Thymus (tissue), 11 donors: Measurements from ENCODE around the gene SFMBT1. TPM values are rescaled to one million over a fixed set of nuclear protein-coding genes. Genes with fewer than 3 reads are reported as not detected.

ENCODE experiments used
- DNase-seq, 9 donors: peaks; one replicate each; pipeline ENCODE4 v3.0.0-alpha.2; 2013; ENCODE audit warnings: low spot score in 9 of 9, low read depth in 6 of 9, missing footprints in 1 of 9
- H3K27ac ChIP-seq, 2 donors: one replicate each; pipeline ENCODE4 v1.5.1; 2013; ENCODE audit warnings: control low read depth in 1 of 2, low read depth in 1 of 2, low read length in 1 of 2, mild to moderate bottlenecking in 1 of 2, moderate library complexity in 1 of 2
- H3K27me3 ChIP-seq, 2 donors: one replicate each; pipeline ENCODE4 v1.5.1; 2013; ENCODE audit warnings: low read length in 1 of 2; ENCODE audit not compliant: control insufficient read depth in 2 of 2, insufficient read depth in 1 of 2
- H3K36me3 ChIP-seq, 2 donors: one replicate each; pipeline ENCODE4 v1.5.1; 2013; ENCODE audit warnings: low read length in 1 of 2, mild to moderate bottlenecking in 1 of 2, moderate library complexity in 1 of 2; ENCODE audit not compliant: control insufficient read depth in 2 of 2, insufficient read depth in 2 of 2
- H3K4me1 ChIP-seq, 2 donors: one replicate each; pipeline ENCODE4 v1.5.1; 2013; ENCODE audit warnings: low read length in 2 of 2; ENCODE audit not compliant: control insufficient read depth in 2 of 2, insufficient read depth in 2 of 2
- H3K4me3 ChIP-seq, 2 donors: one replicate each; pipeline ENCODE4 v1.5.1; 2013; ENCODE audit warnings: low read length in 2 of 2, control low read depth in 1 of 2, mild to moderate bottlenecking in 1 of 2
- H3K9me3 ChIP-seq, 2 donors: one replicate each; pipeline ENCODE4 v1.5.1; 2013; ENCODE audit warnings: low read length in 1 of 2, mild to moderate bottlenecking in 1 of 2; ENCODE audit not compliant: control insufficient read depth in 2 of 2, insufficient read depth in 1 of 2
- WGBS: extraction: QIAGEN DNeasy Blood & Tissue Kit; methylation state at CpG from one replicate; pipeline ENCODE4 v1.1.7; 2013; 5-methylcytosine and 5-hydroxymethylcytosine counted together
- polyA plus RNA-seq: library from polyadenylated mRNA; stranded (reverse); fragments of 200-250 nt; gene quantifications from one replicate; pipeline ENCODE4 v1.2.3, GENCODE V29; 2013
- total RNA-seq: library from RNA; stranded (reverse); fragments of 120-200 nt; gene quantifications from one replicate; pipeline ENCODE4 v1.2.4, GENCODE V29; 2013
- donor health status: healthy.

The SFMBT1 gene
- total and polyA plus RNA-seq, 2 donors: 6.2 to 6.4 TPM

- no peak overlapping the region for H3K4me3 ChIP-seq
- H3K27ac ChIP-seq: no peak overlapping the region
- H3K36me3 ChIP-seq: no peaks in the 10 kb centered on the region
- no peak for DNase-seq
- H3K27me3 ChIP-seq: no peaks in the 10 kb centered on the region
- peaks cover 6 to 24% of the 10 kb centered on the region in 2 donors for H3K4me1 ChIP-seq
- H3K9me3 ChIP-seq: no peaks in the 10 kb centered on the region
- 97% methylated on average over 9 of the region's 9 CpGs for WGBS
Measured at GRCh38 chr3:53074761-53075742, 29.2 kb upstream of the SFMBT1 start.

GRCh38 chr3:53074366-53074696 lies 28.5 kb upstream of the SFMBT1 start:
- H3K27me3 ChIP-seq: peaks cover 0 to 4% of the 10 kb centered on the region in 2 donors
- H3K36me3 ChIP-seq: no peaks in the 10 kb centered on the region
- 95% methylated on average over 1 of the region's 1 CpG for WGBS
- H3K9me3 ChIP-seq: no peaks in the 10 kb centered on the region
- H3K4me1 ChIP-seq: peaks cover 6 to 24% of the 10 kb centered on the region in 2 donors
- no peak overlapping the region for H3K27ac ChIP-seq
- DNase-seq: no peak
- H3K4me3 ChIP-seq: no peak overlapping the region

- H3K4me3 ChIP-seq: peak overlapping the region; percentile 51 to 69
Measured at GRCh38 chr3:53073553-53074365, 27.9 kb upstream of the SFMBT1 start.

GRCh38 chr3:53072653-53073552 lies 27.0 kb upstream of the SFMBT1 start:
- 4% methylated on average over 32 of the region's 32 CpGs for WGBS
- no peaks in the 10 kb centered on the region for H3K36me3 ChIP-seq
- peak overlapping the region; percentile 83 to 87 for H3K27ac ChIP-seq
- no peaks in the 10 kb centered on the region for H3K9me3 ChIP-seq
- peaks cover 6 to 24% of the 10 kb centered on the region in 2 donors for H3K4me1 ChIP-seq
- DNase-seq: peak; percentile 75 to 95 (median 86)
- H3K4me3 ChIP-seq: peak overlapping the region; percentile 51 to 69
- peaks cover 0 to 4% of the 10 kb centered on the region in 2 donors for H3K27me3 ChIP-seq

More at GRCh38 chr3:53073553-53074365, 27.9 kb upstream of the SFMBT1 start:
- Histone ChIP-seq H3K4me1 (peaks cover 6 to 24% of the 10 kb centered on the region in 2 donors), H3K9me3 (no peaks in the 10 kb centered on the region), H3K27ac (peak overlapping the region; percentile 83 to 87), H3K27me3 (peaks cover 0 to 4% of the 10 kb centered on the region in 2 donors), H3K36me3 (no peaks in the 10 kb centered on the region)
- 92% methylated on average over 17 of the region's 17 CpGs for WGBS
- no peak for DNase-seq

GRCh38 chr3:53071882-53072431 lies 26.1 kb upstream of the SFMBT1 start:
- 95% methylated on average over 11 of the region's 11 CpGs for WGBS
- H3K27ac ChIP-seq: peak overlapping the region in 1 of 2 donors; percentile 83

GRCh38 chr3:53069422-53070068 lies 23.7 kb upstream of the SFMBT1 start:
- no peak overlapping the region for H3K27ac ChIP-seq
- no peak for DNase-seq
- 95% methylated on average over 4 of the region's 4 CpGs for WGBS

More at GRCh38 chr3:53071882-53072431, 26.1 kb upstream of the SFMBT1 start:
- Histone ChIP-seq H3K9me3 (no peaks in the 10 kb centered on the region), H3K36me3 (no peaks in the 10 kb centered on the region), H3K27me3 (peaks cover 0 to 4% of the 10 kb centered on the region in 2 donors), H3K4me3 (peak overlapping the region in 1 of 2 donors; percentile 69), H3K4me1 (peaks cover 6 to 24% of the 10 kb centered on the region in 2 donors)
- no peak for DNase-seq

GRCh38 chr3:53068176-53068575 lies 22.3 kb upstream of the SFMBT1 start:
- DNase-seq: no peak
- 95% methylated on average over 3 of the region's 3 CpGs for WGBS
- no peaks in the 10 kb centered on the region for H3K36me3 ChIP-seq
- no peak overlapping the region for H3K27ac ChIP-seq
- no peak overlapping the region for H3K4me3 ChIP-seq
- H3K9me3 ChIP-seq: no peaks in the 10 kb centered on the region
- H3K27me3 ChIP-seq: peaks cover 0 to 8% of the 10 kb centered on the region in 2 donors
- peaks cover 4 to 16% of the 10 kb centered on the region in 2 donors for H3K4me1 ChIP-seq

More at GRCh38 chr3:53069422-53070068, 23.7 kb upstream of the SFMBT1 start:
- peaks cover 0 to 4% of the 10 kb centered on the region in 2 donors for H3K27me3 ChIP-seq
- peaks cover 6 to 24% of the 10 kb centered on the region in 2 donors for H3K4me1 ChIP-seq
- no peaks in the 10 kb centered on the region for H3K36me3 ChIP-seq
- no peak overlapping the region for H3K4me3 ChIP-seq
- no peaks in the 10 kb centered on the region for H3K9me3 ChIP-seq

- Histone ChIP-seq H3K36me3 (no peaks in the 10 kb centered on the region), H3K4me1 (peaks cover 3 to 10% of the 10 kb centered on the region in 2 donors), H3K4me3 (no peak overlapping the region), H3K9me3 (no peaks in the 10 kb centered on the region), H3K27me3 (peaks cover 0 to 8% of the 10 kb centered on the region in 2 donors), H3K27ac (no peak overlapping the region)
- no peak for DNase-seq
- WGBS: 96% methylated on average over 3 of the region's 3 CpGs
Measured at GRCh38 chr3:53067567-53067966, 21.7 kb upstream of the SFMBT1 start.
